ENCODE measurements around the gene CTCFL. TPM values are rescaled to one million over a fixed set of nuclear protein-coding genes. Genes with fewer than 3 reads are reported as not detected.

CTCFL gene
- total RNA-seq, 1 donor from 2014 or later: not detected

- intact Hi-C loops (cut with micrococcal nuclease): no loop called here
- Histone ChIP-seq H3K4me1 (no peaks in the 10 kb centered on the region), H3K9me3 (replicated peaks) (peaks cover 31% of the 10 kb centered on the region), H3K27me3 (ENCODE audit: low read depth) (peaks cover 64% of the 10 kb centered on the region), H3K27ac (replicated peaks) (no peak overlapping the region), H3K36me3 (no peaks in the 10 kb centered on the region), H3K4me3 (no peak overlapping the region)
- no peak for TF ChIP-seq CTCF (IDR thresholded peaks at IDR 0.05; ENCODE audit: borderline replicate concordance)
- DNase-seq: no peak
Measured at GRCh38 chr20:57536771-57537724, 12.1 kb upstream of the CTCFL start.

- no peak for TF ChIP-seq CTCF (IDR thresholded peaks at IDR 0.05; ENCODE audit: borderline replicate concordance)
- Histone ChIP-seq H3K4me1 (no peaks in the 10 kb centered on the region), H3K4me3 (no peak overlapping the region), H3K9me3 (replicated peaks) (peaks cover 31% of the 10 kb centered on the region), H3K27ac (replicated peaks) (no peak overlapping the region), H3K36me3 (no peaks in the 10 kb centered on the region), H3K27me3 (ENCODE audit: low read depth) (peaks cover 64% of the 10 kb centered on the region)
- intact Hi-C loops (cut with micrococcal nuclease): no loop called here
- DNase-seq: no peak
Measured at GRCh38 chr20:57536120-57536708, 11.3 kb upstream of the CTCFL start.

DNA sequence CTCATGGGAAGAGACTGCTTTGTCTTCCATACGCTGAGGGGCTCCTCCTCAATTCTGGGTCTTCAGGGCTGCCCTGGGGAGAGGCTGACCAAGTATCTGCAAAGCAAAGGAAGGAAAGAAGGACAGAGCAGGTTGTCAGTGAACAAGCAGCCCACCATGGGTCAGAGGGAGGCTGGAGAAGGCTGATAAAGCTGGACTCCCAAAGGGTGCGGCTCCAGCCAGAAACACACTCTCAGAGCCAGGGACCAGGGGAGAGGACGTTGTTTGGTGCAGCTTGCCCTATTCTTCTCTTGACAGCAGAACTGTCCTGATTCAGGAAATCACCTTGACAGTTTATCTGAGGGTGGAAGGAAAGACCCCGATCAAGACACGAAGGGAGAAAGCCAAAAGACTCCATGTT is 10.4 kb upstream of the CTCFL start:
- intact Hi-C loops (cut with micrococcal nuclease): no loop called here
- H3K4me1 ChIP-seq: no peaks in the 10 kb centered on the region

DNA sequence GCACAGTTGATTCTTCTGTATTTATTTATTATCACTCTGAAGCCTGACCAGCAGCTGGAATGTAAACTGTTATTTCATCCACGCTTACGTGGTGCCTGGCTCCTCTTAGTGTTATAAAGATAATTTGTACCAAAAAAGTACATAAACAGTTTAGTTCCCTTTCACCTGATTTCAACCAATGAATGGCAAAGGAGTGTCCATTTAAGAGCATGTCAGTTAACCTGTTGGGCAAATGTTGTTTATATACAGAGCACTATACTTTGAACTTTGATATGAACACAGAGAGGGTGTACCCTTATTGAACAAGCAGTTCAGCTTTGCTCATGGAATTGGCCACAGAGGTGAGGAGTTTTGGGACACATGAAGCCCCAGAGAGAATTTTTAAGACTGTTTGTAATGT is 7.2 kb upstream of the CTCFL start:
- peaks cover 19% of the 10 kb centered on the region for H3K9me3 ChIP-seq (replicated peaks)
- no peaks in the 10 kb centered on the region for H3K36me3 ChIP-seq
- TF ChIP-seq CTCF (IDR thresholded peaks at IDR 0.05; ENCODE audit: borderline replicate concordance): no peak
- H3K27ac ChIP-seq (replicated peaks): no peak overlapping the region
- intact Hi-C loops (cut with micrococcal nuclease): no loop called here
- H3K4me3 ChIP-seq: no peak overlapping the region
- no peaks in the 10 kb centered on the region for H3K4me1 ChIP-seq
- peaks cover 39% of the 10 kb centered on the region for H3K27me3 ChIP-seq (ENCODE audit: low read depth)
- no peak for DNase-seq

More for the DNA sequence above, 10.4 kb upstream of the CTCFL start:
- peaks cover 58% of the 10 kb centered on the region for H3K27me3 ChIP-seq (ENCODE audit: low read depth)
- H3K27ac ChIP-seq (replicated peaks): no peak overlapping the region
- peaks cover 31% of the 10 kb centered on the region for H3K9me3 ChIP-seq (replicated peaks)
- no peak for TF ChIP-seq CTCF (IDR thresholded peaks at IDR 0.05; ENCODE audit: borderline replicate concordance)
- no peak for DNase-seq
- no peaks in the 10 kb centered on the region for H3K36me3 ChIP-seq
- H3K4me3 ChIP-seq: no peak overlapping the region

GRCh38 chr20:57530327-57530981 is 5.5 kb upstream of the CTCFL start:
- Histone ChIP-seq H3K36me3 (no peaks in the 10 kb centered on the region), H3K9me3 (replicated peaks) (peaks cover 3% of the 10 kb centered on the region), H3K27me3 (ENCODE audit: low read depth) (peaks cover 32% of the 10 kb centered on the region), H3K27ac (replicated peaks) (no peak overlapping the region), H3K4me1 (no peaks in the 10 kb centered on the region), H3K4me3 (no peak overlapping the region)
- TF ChIP-seq CTCF (IDR thresholded peaks at IDR 0.05; ENCODE audit: borderline replicate concordance): no peak
- intact Hi-C loops (cut with micrococcal nuclease): no loop called here
- no peak for DNase-seq
